Mesenchymal stem cell (in vitro differentiated cells and primary cell): ENCODE measurements around the gene GABBR2.
"Not testable (repeated sequence)": the region's sequence is repeated elsewhere in the genome, so short reads cannot be mapped to it uniquely, and the experiment has no call there.

ENCODE experiments used
- DNase-seq: peaks from one replicate; pipeline ENCODE4 v3.0.0-alpha.2; 2013
- H2AFZ ChIP-seq: one replicate; pipeline ENCODE4 v1.6.1; 2013; ENCODE audit warnings: low read depth, mild to moderate bottlenecking, control low read depth, inconsistent platforms, low read length, moderate library complexity
- H2AK5ac ChIP-seq: 2 replicates; pipeline ENCODE4 v1.6.1; 2013; ENCODE audit warnings: low read length, moderate library complexity, mild to moderate bottlenecking, inconsistent platforms; ENCODE audit not compliant: severe bottlenecking
- H2BK120ac ChIP-seq: one replicate; pipeline ENCODE4 v1.6.1; 2013; ENCODE audit warnings: low read depth, mild to moderate bottlenecking, inconsistent platforms, low read length, moderate library complexity
- H2BK12ac ChIP-seq, 2 experiments: one replicate each; pipeline ENCODE4 v1.6.1; 2013; ENCODE audit warnings: inconsistent platforms in 2 of 2, low read length in 2 of 2, mild to moderate bottlenecking in 2 of 2, moderate library complexity in 2 of 2, control low read depth in 1 of 2
- H2BK15ac ChIP-seq: one replicate; pipeline ENCODE4 v1.6.1; 2013; ENCODE audit warnings: mild to moderate bottlenecking, low read depth, inconsistent platforms; ENCODE audit not compliant: poor library complexity, severe bottlenecking
- H2BK5ac ChIP-seq: 2 replicates; pipeline ENCODE4 v1.6.1; 2013; ENCODE audit warnings: low read depth, mild to moderate bottlenecking, low read length, control low read depth, inconsistent platforms; ENCODE audit not compliant: poor library complexity, severe bottlenecking
- H3K14ac ChIP-seq, 2 experiments: one replicate each; pipeline ENCODE4 v1.6.1; 2013; ENCODE audit warnings: inconsistent platforms in 2 of 2, low read length in 2 of 2, control low read depth in 1 of 2, mild to moderate bottlenecking in 1 of 2, moderate library complexity in 1 of 2
- H3K18ac ChIP-seq, 2 experiments: one replicate each; pipeline ENCODE4 v1.6.1; 2013; ENCODE audit warnings: inconsistent platforms in 2 of 2, low read length in 2 of 2, control low read depth in 1 of 2, low read depth in 1 of 2, mild to moderate bottlenecking in 1 of 2
- H3K23ac ChIP-seq, 2 experiments: one replicate each; pipeline ENCODE4 v1.6.1; 2013; ENCODE audit warnings: inconsistent platforms in 2 of 2, low read length in 2 of 2, mild to moderate bottlenecking in 2 of 2, moderate library complexity in 2 of 2, control low read depth in 1 of 2
- H3K27ac ChIP-seq: 2 replicates; pipeline ENCODE4 v1.5.1; 2013; ENCODE audit warnings: mild to moderate bottlenecking, moderate library complexity, low read length, control low read depth, inconsistent platforms; ENCODE audit not compliant: poor library complexity, severe bottlenecking
- H3K27me3 ChIP-seq, 2 experiments: 2 replicates each; pipeline versions ENCODE4 v1.6.1 to v1.7.0; 2013; ENCODE audit warnings: low read length in 2 of 2, mild to moderate bottlenecking in 2 of 2, moderate library complexity in 2 of 2, control low read depth in 1 of 2, inconsistent platforms in 1 of 2; ENCODE audit not compliant: control insufficient read depth in 1 of 2, insufficient read depth in 1 of 2
- H3K36me3 ChIP-seq, 2 experiments: 2 replicates each; pipeline versions ENCODE4 v1.6.1 to v1.7.0; 2013; ENCODE audit warnings: low read length in 2 of 2, control low read depth in 1 of 2, inconsistent platforms in 1 of 2, low read depth in 1 of 2, mild to moderate bottlenecking in 1 of 2; ENCODE audit not compliant: insufficient read depth in 2 of 2, control insufficient read depth in 1 of 2
- H3K4ac ChIP-seq, 2 experiments: one replicate each; pipeline ENCODE4 v1.6.1; 2013; ENCODE audit warnings: inconsistent platforms in 2 of 2, low read length in 2 of 2, mild to moderate bottlenecking in 2 of 2, moderate library complexity in 2 of 2, control low read depth in 1 of 2, low read depth in 1 of 2
- H3K4me1 ChIP-seq: 2 replicates; pipeline ENCODE4 v1.6.1; 2013; ENCODE audit warnings: low read depth, low read length, control low read depth; ENCODE audit not compliant: control insufficient read depth, insufficient read depth
- H3K4me2 ChIP-seq: 2 replicates; pipeline ENCODE4 v1.6.1; 2013; ENCODE audit warnings: low read length, mild to moderate bottlenecking, inconsistent platforms; ENCODE audit not compliant: poor library complexity, severe bottlenecking
- H3K4me3 ChIP-seq, 2 experiments: 2 replicates each; pipeline versions ENCODE4 v1.5.1 to v1.7.0; 2013; ENCODE audit warnings: low read length in 2 of 2, mild to moderate bottlenecking in 2 of 2, control low read depth in 1 of 2, low read depth in 1 of 2; ENCODE audit not compliant: insufficient read depth in 1 of 2
- H3K79me1 ChIP-seq: replicated peaks from 2 replicates; pipeline ENCODE4 v1.6.1; 2013; ENCODE audit warnings: mild to moderate bottlenecking, control low read depth, low read length, inconsistent platforms; ENCODE audit not compliant: poor library complexity, severe bottlenecking
- H3K9ac ChIP-seq: 2 replicates; pipeline ENCODE4 v1.7.0; 2013; ENCODE audit warnings: mild to moderate bottlenecking, low read length, moderate library complexity
- H3K9me3 ChIP-seq: 2 replicates; pipeline ENCODE4 v1.7.0; 2013; ENCODE audit warnings: mild to moderate bottlenecking, low read length; ENCODE audit not compliant: control insufficient read depth
- H4K8ac ChIP-seq: one replicate; pipeline ENCODE4 v1.6.1; 2013; ENCODE audit warnings: inconsistent platforms, mild to moderate bottlenecking, low read length, moderate library complexity
- H4K91ac ChIP-seq: one replicate; pipeline ENCODE4 v1.6.1; 2013; ENCODE audit warnings: mild to moderate bottlenecking, low read length, inconsistent platforms
- WGBS: methylation state at CpG from one replicate; pipeline ENCODE4 v1.1.7; 2013; ENCODE audit warnings: mixed read lengths; 5-methylcytosine and 5-hydroxymethylcytosine counted together

The GABBR2 gene

GRCh38 chr9:98591696-98592095 lies 117.0 kb downstream of the GABBR2 start:
- H3K4me3 ChIP-seq, result no peak overlapping the region
- no peak overlapping the region for H3K9ac ChIP-seq
- no peaks in the 10 kb centered on the region for H3K9me3 ChIP-seq
- WGBS, result 93% methylated on average over 3 of the region's 3 CpGs
- H2AFZ ChIP-seq, result no peak overlapping the region
- H4K8ac ChIP-seq, result no peak overlapping the region
- no peak overlapping the region for H3K4me2 ChIP-seq
- H3K4me1 ChIP-seq, result peaks cover 1% of the 10 kb centered on the region
- H3K23ac ChIP-seq, result no peak overlapping the region
- no peak overlapping the region for H2AK5ac ChIP-seq
- H2BK120ac ChIP-seq, result no peak overlapping the region
- H3K27me3 ChIP-seq, result peaks cover 34 to 70% of the 10 kb centered on the region in 2 experiments
- DNase-seq, result no peak
- H3K36me3 ChIP-seq, result no peaks in the 10 kb centered on the region
- H2BK15ac ChIP-seq, result no peak overlapping the region
- no peak overlapping the region for H3K27ac ChIP-seq
- no peak overlapping the region for H3K4ac ChIP-seq
- no peak overlapping the region for H2BK5ac ChIP-seq
- no peak overlapping the region for H4K91ac ChIP-seq
- no peaks in the 10 kb centered on the region for H3K79me1 ChIP-seq
- H2BK12ac ChIP-seq, result no peak overlapping the region
- no peak overlapping the region for H3K14ac ChIP-seq
- no peak overlapping the region for H3K18ac ChIP-seq

- Histone ChIP-seq H3K4me1 (no peaks in the 10 kb centered on the region), H3K18ac (no peak overlapping the region), H2BK12ac (no peak overlapping the region), H4K8ac (no peak overlapping the region), H4K91ac (no peak overlapping the region), H2BK5ac (no peak overlapping the region), H2BK120ac (no peak overlapping the region), H3K9me3 (no peaks in the 10 kb centered on the region), H3K9ac (no peak overlapping the region), H3K36me3 (no peaks in the 10 kb centered on the region), H3K79me1 (no peaks in the 10 kb centered on the region), H3K23ac (no peak overlapping the region), H3K14ac (no peak overlapping the region), H3K4me3 (no peak overlapping the region), H3K4ac (no peak overlapping the region), H2AFZ (no peak overlapping the region), H2BK15ac (no peak overlapping the region), H3K27me3 (peaks cover 30 to 65% of the 10 kb centered on the region in 2 experiments), H3K4me2 (no peak overlapping the region), H3K27ac (no peak overlapping the region), H2AK5ac (no peak overlapping the region)
- DNase-seq, result no peak
- WGBS, result 81% methylated on average over 3 of the region's 3 CpGs
Observed at GRCh38 chr9:98590101-98590500, 118.6 kb downstream of the GABBR2 start.

DNA sequence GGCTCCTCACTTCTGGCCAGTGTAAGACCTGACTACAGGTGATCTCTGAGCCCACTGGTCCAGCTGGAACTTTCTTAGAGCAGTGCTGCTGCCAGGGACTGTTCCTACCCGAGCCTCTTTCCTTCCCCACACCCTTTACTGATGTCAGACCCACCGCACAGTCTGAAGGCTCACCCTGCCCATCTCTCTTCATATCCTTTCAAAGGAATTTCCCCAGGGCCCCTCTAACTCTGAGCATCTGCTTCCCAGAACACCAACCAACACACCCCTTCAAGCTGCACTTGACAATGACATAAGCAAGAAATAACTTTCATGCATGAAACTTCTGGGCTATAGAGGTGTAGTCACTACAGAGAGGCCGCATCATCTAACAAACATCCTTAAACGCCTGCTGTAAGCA lies 119.6 kb downstream of the GABBR2 start:
- H3K4me3 ChIP-seq, result no peak overlapping the region
- no peaks in the 10 kb centered on the region for H3K4me1 ChIP-seq
- no peak overlapping the region for H2BK120ac ChIP-seq
- no peak overlapping the region for H2BK12ac ChIP-seq
- no peak for DNase-seq
- H3K23ac ChIP-seq, result no peak overlapping the region
- no peak overlapping the region for H3K18ac ChIP-seq
- no peak overlapping the region for H3K27ac ChIP-seq
- no peak overlapping the region for H3K4ac ChIP-seq
- no peaks in the 10 kb centered on the region for H3K36me3 ChIP-seq
- no peak overlapping the region for H2AFZ ChIP-seq
- H4K8ac ChIP-seq, result no peak overlapping the region
- no peak overlapping the region for H3K4me2 ChIP-seq
- peaks cover 30 to 69% of the 10 kb centered on the region in 2 experiments for H3K27me3 ChIP-seq
- no peaks in the 10 kb centered on the region for H3K9me3 ChIP-seq
- H3K79me1 ChIP-seq, result no peaks in the 10 kb centered on the region
- WGBS, result 66% methylated on average over 2 of the region's 4 CpGs
- peak overlapping the region; percentile 67 for H4K91ac ChIP-seq
- H2AK5ac ChIP-seq, result no peak overlapping the region
- no peak overlapping the region for H3K14ac ChIP-seq
- no peak overlapping the region for H3K9ac ChIP-seq
- no peak overlapping the region for H2BK5ac ChIP-seq
- H2BK15ac ChIP-seq, result no peak overlapping the region

DNA sequence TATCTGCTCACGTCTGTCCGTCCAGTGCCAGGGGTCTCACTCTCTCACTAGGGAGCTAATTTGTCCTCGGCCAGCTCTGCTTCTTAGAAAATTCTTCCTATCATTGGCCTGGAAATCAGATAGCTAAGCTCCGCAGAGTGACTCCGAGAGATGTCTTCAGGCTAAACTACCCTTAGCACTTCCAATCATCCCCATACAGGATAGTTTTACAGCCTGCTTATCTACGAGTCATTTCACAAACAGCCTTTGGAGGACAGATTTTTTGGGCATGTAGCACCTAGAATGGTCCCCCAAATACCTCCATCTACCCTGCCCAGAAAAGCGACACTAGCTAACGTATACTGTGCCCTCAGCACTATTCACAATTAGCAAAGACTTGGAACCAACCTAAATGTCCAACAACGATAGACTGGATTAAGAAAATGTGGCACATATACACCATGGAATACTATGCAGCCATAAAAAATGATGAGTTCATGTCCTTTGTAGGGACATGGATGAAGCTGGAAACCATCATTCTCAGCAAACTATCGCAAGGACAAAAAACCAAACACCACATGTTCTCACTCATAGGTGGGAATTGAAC lies 123.8 kb downstream of the GABBR2 start:
- not testable (repeated sequence) for H2AK5ac ChIP-seq, H2BK12ac ChIP-seq, H2BK5ac ChIP-seq, H2BK120ac ChIP-seq, H3K14ac ChIP-seq, H4K91ac ChIP-seq, H3K9me3 ChIP-seq, H3K4me1 ChIP-seq, H4K8ac ChIP-seq, H3K18ac ChIP-seq, H2AFZ ChIP-seq, H3K79me1 ChIP-seq, H2BK15ac ChIP-seq, H3K4me2 ChIP-seq, H3K27ac ChIP-seq, H3K36me3 ChIP-seq, H3K9ac ChIP-seq, DNase-seq, H3K4ac ChIP-seq, H3K23ac ChIP-seq, H3K4me3 ChIP-seq
- 82% methylated on average over 8 of the region's 10 CpGs for WGBS
- H3K27me3 ChIP-seq, result peaks cover 47 to 79% of the 10 kb centered on the region in 2 experiments
